Testis (tissue), 2 donors: ENCODE measurements around the gene TRPM3.

Source experiments
- CTCF ChIP-seq, 3 experiments: fragments of 450-650 bp in 2 of 3; fragments of 200-600 bp in 1 of 3; sonication (generic) in 1 of 3; IDR thresholded peaks; one replicate each; pipeline ENCODE4 v1.5.1; 2016 to 2019; ENCODE audit warnings: antibody characterized with exemption in 3 of 3, mild to moderate bottlenecking in 2 of 3, moderate library complexity in 1 of 3
- POLR2A ChIP-seq: fragments of 450-650 bp; IDR thresholded peaks from one replicate; pipeline ENCODE4 v1.6.1; 2017; ENCODE audit warnings: antibody characterized with exemption, mild to moderate bottlenecking, moderate library complexity

DNA sequence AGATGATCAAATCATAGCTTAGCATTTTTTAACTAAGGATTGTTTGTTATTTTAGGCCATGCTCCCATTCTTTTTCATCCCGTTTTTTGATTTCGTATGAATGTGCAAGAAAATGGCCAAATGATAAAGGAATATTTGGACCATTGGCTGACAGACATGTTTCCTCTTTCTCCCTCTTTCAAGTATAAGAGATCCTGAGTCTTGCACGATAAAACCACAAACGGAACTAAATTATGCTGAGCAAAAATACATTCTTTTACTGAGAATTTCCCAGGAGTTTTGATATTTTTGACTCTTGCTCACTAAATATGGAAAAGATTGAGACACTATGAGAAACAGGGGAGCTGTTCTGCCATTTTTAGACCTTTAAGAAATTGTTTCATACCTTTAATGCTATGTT, 616.6 kb downstream of the TRPM3 start:
- TF ChIP-seq CTCF (IDR thresholded peaks at IDR 0.05) = no peak
- no peak for TF ChIP-seq POLR2A
